B cell (primary cell): ENCODE results near the gene ADGRD2. TPM values are rescaled to one million over a fixed set of nuclear protein-coding genes. Genes with fewer than 3 reads are reported as not detected.

Source experiments
- ATAC-seq: fragments of 200-7000 bp; cut with Tn5 transposase; one replicate; pipeline ENCODE4 v1.10.0; 2021; ENCODE audit warnings: low read depth, mild to moderate bottlenecking, moderate number of reproducible peaks, moderate library complexity
- CTCF ChIA-PET: fragments of 350-600 bp; sonication (Branson Sonifier 250); formaldehyde crosslinking; loops from one replicate; lab custom pipeline; 2021; ENCODE audit warnings: antibody characterized with exemption, inconsistent platforms; lab: Charles Lee
- POLR2A ChIA-PET: fragments of 350-600 bp; sonication (Branson Sonifier 250); formaldehyde crosslinking; loops from one replicate; lab custom pipeline; 2021; ENCODE audit warnings: antibody characterized with exemption; lab: Charles Lee
- DNase-seq: peaks from one replicate; pipeline ENCODE4 v3.0.0; 2013
- H2AFZ ChIP-seq: 2 replicates; pipeline ENCODE4 v1.6.1; 2012; ENCODE audit warnings: mild to moderate bottlenecking, low read depth, low read length; ENCODE audit not compliant: insufficient read depth, poor library complexity, severe bottlenecking
- H3K27ac ChIP-seq, 2 donors: 1 replicate in 1 of 2; 2 replicates in 1 of 2; pipeline ENCODE4 v1.5.1; 2012 to 2013; ENCODE audit warnings: low read length in 2 of 2, mild to moderate bottlenecking in 2 of 2, moderate library complexity in 1 of 2
- H3K27me3 ChIP-seq, 4 experiments: fragments of 200-600 bp in 1 of 4; sonication (generic) in 1 of 4; replicated peaks in 1 of 4; 1 replicate in 2 of 4; 2 replicates in 2 of 4; pipeline versions ENCODE4 v1.6.1 to v1.7.0; 2013 to 2016; ENCODE audit warnings: low read length in 3 of 4, mild to moderate bottlenecking in 2 of 4, mixed read lengths in 1 of 4, moderate library complexity in 1 of 4; ENCODE audit not compliant: insufficient read depth in 4 of 4, control insufficient read depth in 3 of 4; ENCODE audit errors: control extremely low read depth in 1 of 4
- H3K36me3 ChIP-seq, 2 experiments: replicated peaks in 1 of 2; 1 replicate in 1 of 2; 2 replicates in 1 of 2; pipeline versions ENCODE4 v1.6.1 to v1.7.1; 2013; ENCODE audit warnings: low read length in 1 of 2; ENCODE audit not compliant: insufficient read depth in 2 of 2, control insufficient read depth in 1 of 2; ENCODE audit errors: control extremely low read depth in 1 of 2, extremely low read depth in 1 of 2
- H3K4me1 ChIP-seq, 2 donors: fragments of 200-600 bp in 1 of 2; sonication (generic) in 1 of 2; 1 replicate in 1 of 2; 2 replicates in 1 of 2; pipeline versions ENCODE4 v1.5.1 to v1.6.1; 2013 to 2017; ENCODE audit warnings: low read length in 2 of 2; ENCODE audit not compliant: control insufficient read depth in 2 of 2, insufficient read depth in 2 of 2
- H3K4me2 ChIP-seq: replicated peaks from 2 replicates; pipeline ENCODE3; 2012; ENCODE audit warnings: mild to moderate bottlenecking, low read depth, low read length; ENCODE audit not compliant: poor library complexity, severe bottlenecking
- H3K4me3 ChIP-seq, 5 experiments: fragments of 200-600 bp in 1 of 5; sonication (generic) in 1 of 5; 1 replicate in 3 of 5; 2 replicates in 2 of 5; pipeline versions ENCODE4 v1.5.1 to v1.7.0; 2011 to 2016; ENCODE audit warnings: low read length in 4 of 5, mild to moderate bottlenecking in 4 of 5, low read depth in 2 of 5, control low read depth in 1 of 5, moderate library complexity in 1 of 5; ENCODE audit not compliant: insufficient read depth in 1 of 5; ENCODE audit errors: control extremely low read depth in 1 of 5, extremely low read depth in 1 of 5
- H3K79me2 ChIP-seq: fragments of 200-600 bp; sonication (generic); one replicate; pipeline ENCODE4 v1.6.0; 2016; ENCODE audit warnings: low read length; ENCODE audit not compliant: control insufficient read depth, insufficient read depth
- H3K9ac ChIP-seq: fragments of 200-600 bp; sonication (generic); 2 replicates; pipeline ENCODE4 v1.6.1; 2017; ENCODE audit warnings: mild to moderate bottlenecking, low read length, moderate library complexity
- H3K9me3 ChIP-seq, 3 donors: one replicate each; pipeline versions ENCODE4 v1.6.1 to v1.7.1; 2013; ENCODE audit warnings: low read length in 2 of 3; ENCODE audit not compliant: control insufficient read depth in 2 of 3, insufficient read depth in 1 of 3; ENCODE audit errors: control extremely low read depth in 1 of 3
- H4K20me1 ChIP-seq: 2 replicates; pipeline ENCODE4 v1.6.0; 2012; ENCODE audit warnings: mild to moderate bottlenecking, low read length; ENCODE audit not compliant: insufficient read depth, control insufficient read depth, poor library complexity, severe bottlenecking
- H3K27ac Mint-ChIP-seq: one replicate; pipeline ENCODE4 v1.8.0; 2021; ENCODE audit warnings: mixed read lengths
- H3K27me3 Mint-ChIP-seq: one replicate; pipeline ENCODE4 v1.8.0; 2021; ENCODE audit warnings: mixed read lengths
- H3K4me1 Mint-ChIP-seq: one replicate; pipeline ENCODE4 v1.8.0; 2021; ENCODE audit warnings: mixed read lengths
- H3K4me3 Mint-ChIP-seq: one replicate; pipeline ENCODE4 v1.8.0; 2021; ENCODE audit warnings: mixed read lengths
- H3K9me3 Mint-ChIP-seq: one replicate; pipeline ENCODE4 v1.8.0; 2022; ENCODE audit warnings: mixed read lengths; ENCODE audit not compliant: insufficient read depth
- CTCF ChIP-seq: fragments of 200-600 bp; IDR thresholded peaks from one replicate; pipeline ENCODE4 v1.8.0; 2022; ENCODE audit warnings: antibody characterized with exemption, mild to moderate bottlenecking
- EZH2 ChIP-seq: IDR thresholded peaks from 2 replicates; pipeline ENCODE4 v1.6.1; 2012; ENCODE audit warnings: borderline replicate concordance, low read depth, mild to moderate bottlenecking, moderate library complexity, low read length; ENCODE audit not compliant: insufficient read depth, poor library complexity, severe bottlenecking
- WGBS: methylation state at CpG from one replicate; pipeline ENCODE4 v1.1.5; 2013; ENCODE audit warnings: missing lambda C conversion rate; ENCODE audit not compliant: insufficient coverage; 5-methylcytosine and 5-hydroxymethylcytosine counted together
- intact Hi-C: fragments of 100-400 bp; cut with micrococcal nuclease; formaldehyde crosslinking; loops from one replicate; pipeline ENCODE4 v1.10.0; 2022
- polyA plus RNA-seq: library from polyadenylated mRNA; depleted of rRNA; stranded (reverse); fragments of >200 nt; gene quantifications from 2 replicates; pipeline ENCODE4 v1.2.3, GENCODE V29; 2012
- total RNA-seq, 2 donors: library from RNA; stranded (reverse); fragments of 120-200 nt in 1 of 2; gene quantifications; 1 replicate in 1 of 2; 2 replicates in 1 of 2; pipeline versions ENCODE4 v1.2.3 to v1.2.4, GENCODE V29; 2013 to 2022

Gene ADGRD2
- total and polyA plus RNA-seq, 2 donors (not counting 1 experiment from before 2014, with no cell fraction given), result not detected

- TF ChIP-seq CTCF, result no peak
- no peak for TF ChIP-seq EZH2
- H3K36me3 ChIP-seq, result no peaks in the 10 kb centered on the region
- H3K4me2 ChIP-seq, result no peak overlapping the region
- H3K9me3 ChIP-seq, result peaks cover 0 to 4% (median 0%) of the 10 kb centered on the region in 3 donors
- H3K27me3 Mint-ChIP-seq, result peaks cover 15% of the 10 kb centered on the region
- no peak overlapping the region for H2AFZ ChIP-seq
- no peaks in the 10 kb centered on the region for H3K4me1 Mint-ChIP-seq
- ChIA-PET CTCF (no interaction called here), POLR2A (no interaction called here)
- no peak for ATAC-seq
- no peak overlapping the region for H3K4me3 ChIP-seq
- 95% methylated on average over 6 of the region's 8 CpGs for WGBS
- no peaks in the 10 kb centered on the region for H3K4me1 ChIP-seq
- no peak for DNase-seq
- H3K9ac ChIP-seq, result no peak overlapping the region
- H3K4me3 Mint-ChIP-seq, result no peak overlapping the region
- H4K20me1 ChIP-seq, result no peaks in the 10 kb centered on the region
- H3K79me2 ChIP-seq, result no peaks in the 10 kb centered on the region
- H3K9me3 Mint-ChIP-seq, result no peaks in the 10 kb centered on the region
- H3K27ac Mint-ChIP-seq, result no peak overlapping the region
- no peaks in the 10 kb centered on the region for H3K27me3 ChIP-seq
- intact Hi-C loops, result no loop called here
- no peak overlapping the region for H3K27ac ChIP-seq
Observed at GRCh38 chr9:124488641-124489210, 38.5 kb downstream of the ADGRD2 start.

- ATAC-seq, result no peak
- Histone ChIP-seq H3K4me3 (no peak overlapping the region), H3K9me3 (peaks cover 0 to 4% (median 0%) of the 10 kb centered on the region in 3 donors), H3K9ac (no peak overlapping the region), H3K79me2 (no peaks in the 10 kb centered on the region), H4K20me1 (no peaks in the 10 kb centered on the region), H3K27me3 (no peaks in the 10 kb centered on the region), H3K27ac (no peak overlapping the region), H3K4me1 (no peaks in the 10 kb centered on the region), H3K36me3 (no peaks in the 10 kb centered on the region), H2AFZ (no peak overlapping the region), H3K4me2 (no peak overlapping the region)
- no peaks in the 10 kb centered on the region for H3K4me1 Mint-ChIP-seq
- no peak overlapping the region for H3K27ac Mint-ChIP-seq
- no peak overlapping the region for H3K4me3 Mint-ChIP-seq
- intact Hi-C loops, result no loop called here
- DNase-seq, result no peak
- CTCF ChIA-PET, result no interaction called here
- POLR2A ChIA-PET, result no interaction called here
- H3K27me3 Mint-ChIP-seq, result peaks cover 15% of the 10 kb centered on the region
- H3K9me3 Mint-ChIP-seq, result no peaks in the 10 kb centered on the region
- no peak for TF ChIP-seq EZH2
- 87% methylated on average over 12 of the region's 13 CpGs for WGBS
Observed at GRCh38 chr9:124489222-124489621, 39.0 kb downstream of the ADGRD2 start.
